ENCODE measurements around the gene THSD7B.

DNA sequence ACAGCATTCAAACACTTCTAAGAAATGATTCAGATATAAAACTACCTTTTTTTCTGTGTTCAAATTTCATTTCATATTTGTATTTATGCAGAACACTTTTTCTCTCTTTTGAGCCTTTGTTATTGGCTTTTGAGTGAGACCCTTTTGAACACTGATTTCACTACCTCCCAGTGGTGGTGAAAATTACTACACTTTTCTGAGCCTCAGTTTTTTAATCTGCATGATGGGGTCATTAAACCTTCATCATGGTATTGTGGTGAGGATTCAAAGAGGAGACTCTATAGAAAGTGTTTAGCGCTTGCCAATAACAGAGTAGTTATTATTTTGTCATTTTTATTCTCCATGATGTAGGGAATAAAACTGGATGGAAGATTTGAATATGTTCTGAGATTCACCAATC is 169.8 kb downstream of the THSD7B start:
- TF ChIP-seq, protein P1, sequence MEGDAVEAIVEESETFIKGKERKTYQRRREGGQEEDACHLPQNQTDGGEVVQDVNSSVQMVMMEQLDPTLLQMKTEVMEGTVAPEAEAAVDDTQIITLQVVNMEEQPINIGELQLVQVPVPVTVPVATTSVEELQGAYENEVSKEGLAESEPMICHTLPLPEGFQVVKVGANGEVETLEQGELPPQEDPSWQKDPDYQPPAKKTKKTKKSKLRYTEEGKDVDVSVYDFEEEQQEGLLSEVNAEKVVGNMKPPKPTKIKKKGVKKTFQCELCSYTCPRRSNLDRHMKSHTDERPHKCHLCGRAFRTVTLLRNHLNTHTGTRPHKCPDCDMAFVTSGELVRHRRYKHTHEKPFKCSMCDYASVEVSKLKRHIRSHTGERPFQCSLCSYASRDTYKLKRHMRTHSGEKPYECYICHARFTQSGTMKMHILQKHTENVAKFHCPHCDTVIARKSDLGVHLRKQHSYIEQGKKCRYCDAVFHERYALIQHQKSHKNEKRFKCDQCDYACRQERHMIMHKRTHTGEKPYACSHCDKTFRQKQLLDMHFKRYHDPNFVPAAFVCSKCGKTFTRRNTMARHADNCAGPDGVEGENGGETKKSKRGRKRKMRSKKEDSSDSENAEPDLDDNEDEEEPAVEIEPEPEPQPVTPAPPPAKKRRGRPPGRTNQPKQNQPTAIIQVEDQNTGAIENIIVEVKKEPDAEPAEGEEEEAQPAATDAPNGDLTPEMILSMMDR (conservative IDR thresholded peaks at IDR 0.05; ENCODE audit: low read length), result no peak
- TF ChIP-seq EZH2phosphoT487 (IDR thresholded peaks at IDR 0.05; ENCODE audit: borderline replicate concordance), result no peak

All from Loucy (cell line).